Type B pancreatic cell (in vitro differentiated cells): ENCODE measurements around the gene ACOT6. TPM values are rescaled to one million over a fixed set of nuclear protein-coding genes. Genes with fewer than 3 reads are reported as not detected.

Source experiments
- DNase-seq: peaks from one replicate; pipeline ENCODE4 v3.0.0; 2021; ENCODE audit warnings: mixed read lengths; ENCODE audit not compliant: unreplicated experiment; ENCODE audit errors: extremely low spot score
- H3K27ac Mint-ChIP-seq: 2 replicates; pipeline ENCODE4 v1.8.0; 2021; ENCODE audit warnings: mild to moderate bottlenecking, mixed read lengths
- H3K27me3 Mint-ChIP-seq: 2 replicates; pipeline ENCODE4 v1.8.0; 2021; ENCODE audit warnings: mixed read lengths
- H3K36me3 Mint-ChIP-seq: 2 replicates; pipeline ENCODE4 v1.8.0; 2021; ENCODE audit warnings: mixed read lengths
- H3K4me1 Mint-ChIP-seq: one replicate; pipeline ENCODE4 v1.8.0; 2021; ENCODE audit warnings: mixed read lengths; ENCODE audit not compliant: unreplicated experiment
- H3K4me3 Mint-ChIP-seq: 2 replicates; pipeline ENCODE4 v1.8.0; 2021; ENCODE audit warnings: mild to moderate bottlenecking, mixed read lengths
- H3K9me3 Mint-ChIP-seq: 2 replicates; pipeline ENCODE4 v1.8.0; 2021; ENCODE audit warnings: mixed read lengths
- total RNA-seq: library from RNA; stranded (reverse); gene quantifications from 2 replicates; pipeline ENCODE4 v1.2.1, GENCODE V29; 2021; ENCODE audit warnings: low replicate concordance
- TF ChIP-seq, protein P1 (sequence below): fragments of 200-600 bp; sonication (generic); conservative IDR thresholded peaks from 2 replicates; pipeline ENCODE4 v1.5.0; 2021; ENCODE audit warnings: antibody characterized with exemption, mild to moderate bottlenecking

ACOT6 gene
- total RNA-seq, 1 donor from 2014 or later, result not detected

- Mint-ChIP-seq H3K36me3 (no peaks in the 10 kb centered on the region), H3K4me1 (peaks cover 19% of the 10 kb centered on the region), H3K9me3 (no peaks in the 10 kb centered on the region), H3K4me3 (no peak overlapping the region), H3K27me3 (no peaks in the 10 kb centered on the region), H3K27ac (no peak overlapping the region)
- TF ChIP-seq, protein P1, sequence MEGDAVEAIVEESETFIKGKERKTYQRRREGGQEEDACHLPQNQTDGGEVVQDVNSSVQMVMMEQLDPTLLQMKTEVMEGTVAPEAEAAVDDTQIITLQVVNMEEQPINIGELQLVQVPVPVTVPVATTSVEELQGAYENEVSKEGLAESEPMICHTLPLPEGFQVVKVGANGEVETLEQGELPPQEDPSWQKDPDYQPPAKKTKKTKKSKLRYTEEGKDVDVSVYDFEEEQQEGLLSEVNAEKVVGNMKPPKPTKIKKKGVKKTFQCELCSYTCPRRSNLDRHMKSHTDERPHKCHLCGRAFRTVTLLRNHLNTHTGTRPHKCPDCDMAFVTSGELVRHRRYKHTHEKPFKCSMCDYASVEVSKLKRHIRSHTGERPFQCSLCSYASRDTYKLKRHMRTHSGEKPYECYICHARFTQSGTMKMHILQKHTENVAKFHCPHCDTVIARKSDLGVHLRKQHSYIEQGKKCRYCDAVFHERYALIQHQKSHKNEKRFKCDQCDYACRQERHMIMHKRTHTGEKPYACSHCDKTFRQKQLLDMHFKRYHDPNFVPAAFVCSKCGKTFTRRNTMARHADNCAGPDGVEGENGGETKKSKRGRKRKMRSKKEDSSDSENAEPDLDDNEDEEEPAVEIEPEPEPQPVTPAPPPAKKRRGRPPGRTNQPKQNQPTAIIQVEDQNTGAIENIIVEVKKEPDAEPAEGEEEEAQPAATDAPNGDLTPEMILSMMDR, result no peak
- DNase-seq, result no peak
Measured at GRCh38 chr14:73602994-73603393, 9.3 kb upstream of the ACOT6 start.

GRCh38 chr14:73606271-73606670 is 6.0 kb upstream of the ACOT6 start:
- Mint-ChIP-seq H3K9me3 (no peaks in the 10 kb centered on the region), H3K4me1 (peaks cover 6% of the 10 kb centered on the region)
- TF ChIP-seq, protein P1, result no peak

DNA sequence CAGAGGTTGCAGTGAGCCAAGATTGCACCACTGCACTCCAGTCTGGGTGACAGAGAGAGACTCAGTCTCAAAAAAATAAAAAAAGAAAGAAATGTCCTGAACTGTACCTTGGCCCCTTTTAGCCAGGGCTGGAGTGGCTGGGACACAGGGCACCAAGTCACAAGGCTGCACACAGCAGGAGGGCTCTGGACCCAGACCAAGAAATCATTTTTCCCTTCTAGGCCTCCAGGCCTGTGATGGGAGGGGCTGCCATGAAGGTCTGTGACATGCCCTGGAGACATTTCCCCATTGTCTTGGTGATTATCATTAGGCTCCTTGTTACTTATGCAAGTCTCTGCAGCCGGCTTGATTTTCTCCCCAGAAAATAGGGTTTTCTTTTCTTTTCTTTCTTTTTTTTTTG is 5.1 kb upstream of the ACOT6 start:
- TF ChIP-seq, protein P1, result no peak
- DNase-seq, result no peak
- no peaks in the 10 kb centered on the region for H3K27me3 Mint-ChIP-seq
- peaks cover 4% of the 10 kb centered on the region for H3K4me1 Mint-ChIP-seq
- H3K36me3 Mint-ChIP-seq, result no peaks in the 10 kb centered on the region
- H3K27ac Mint-ChIP-seq, result no peak overlapping the region
- no peaks in the 10 kb centered on the region for H3K9me3 Mint-ChIP-seq
- no peak overlapping the region for H3K4me3 Mint-ChIP-seq

More at GRCh38 chr14:73606271-73606670, 6.0 kb upstream of the ACOT6 start:
- no peak for DNase-seq
- no peak overlapping the region for H3K4me3 Mint-ChIP-seq
- no peaks in the 10 kb centered on the region for H3K27me3 Mint-ChIP-seq
- H3K27ac Mint-ChIP-seq, result no peak overlapping the region
- H3K36me3 Mint-ChIP-seq, result no peaks in the 10 kb centered on the region

GRCh38 chr14:73610687-73611086 is 1.6 kb upstream of the ACOT6 start:
- H3K27ac Mint-ChIP-seq, result no peak overlapping the region
- no peaks in the 10 kb centered on the region for H3K36me3 Mint-ChIP-seq
- no peak for DNase-seq
- no peaks in the 10 kb centered on the region for H3K4me1 Mint-ChIP-seq
- no peaks in the 10 kb centered on the region for H3K9me3 Mint-ChIP-seq
- TF ChIP-seq, protein P1, result no peak
- no peaks in the 10 kb centered on the region for H3K27me3 Mint-ChIP-seq
- H3K4me3 Mint-ChIP-seq, result no peak overlapping the region

DNA sequence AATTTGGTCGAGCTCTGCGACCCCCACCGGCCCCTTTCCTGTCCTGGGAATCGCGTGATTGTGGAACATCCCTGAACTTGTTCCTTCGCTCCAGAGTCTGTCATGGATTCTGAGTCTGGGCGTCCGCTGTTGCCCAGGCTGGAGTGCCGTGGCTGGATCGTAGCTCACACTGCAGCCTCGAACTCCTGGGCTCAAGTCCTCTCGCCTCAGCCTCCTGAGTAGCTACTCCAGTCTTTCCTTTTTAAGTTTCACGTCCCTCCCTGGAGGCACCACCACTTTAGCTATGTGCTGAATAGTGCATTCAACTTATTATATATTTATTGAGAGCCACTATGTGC is 698 bp downstream of the ACOT6 start:
- DNase-seq, result no peak
- TF ChIP-seq, protein P1, result no peak
- Mint-ChIP-seq H3K27me3 (no peaks in the 10 kb centered on the region), H3K36me3 (no peaks in the 10 kb centered on the region), H3K9me3 (no peaks in the 10 kb centered on the region), H3K4me3 (peak overlapping the region; percentile 92), H3K27ac (peak overlapping the region; percentile 53), H3K4me1 (no peaks in the 10 kb centered on the region)

- no peak for DNase-seq
- no peaks in the 10 kb centered on the region for H3K36me3 Mint-ChIP-seq
- no peaks in the 10 kb centered on the region for H3K27me3 Mint-ChIP-seq
- peak overlapping the region; percentile 92 for H3K4me3 Mint-ChIP-seq
- no peaks in the 10 kb centered on the region for H3K4me1 Mint-ChIP-seq
- no peaks in the 10 kb centered on the region for H3K9me3 Mint-ChIP-seq
- H3K27ac Mint-ChIP-seq, result peak overlapping the region; percentile 53
- TF ChIP-seq, protein P1, result no peak
Measured at GRCh38 chr14:73613419-73613963, 1.2 kb downstream of the ACOT6 start.
